ENCODE results near the gene TCERG1. TPM values are rescaled to one million over a fixed set of nuclear protein-coding genes. Genes with fewer than 3 reads are reported as not detected.

The TCERG1 gene
- total and polyA plus RNA-seq, 3 donors from 2014 or later: 43.0 to 134 (median 122) TPM

GRCh38 chr5:146401021-146401420 is 46.1 kb upstream of the TCERG1 start:
- no peaks in the 10 kb centered on the region for H3K9me3 ChIP-seq
- H3K4me3 ChIP-seq: no peak overlapping the region
- no peaks in the 10 kb centered on the region for H3K4me1 ChIP-seq
- WGBS, 2 donors: 60 to 78% methylated on average over 9 of the region's 9 CpGs
- H3K27me3 ChIP-seq: no peaks in the 10 kb centered on the region
- TF ChIP-seq, protein P1, sequence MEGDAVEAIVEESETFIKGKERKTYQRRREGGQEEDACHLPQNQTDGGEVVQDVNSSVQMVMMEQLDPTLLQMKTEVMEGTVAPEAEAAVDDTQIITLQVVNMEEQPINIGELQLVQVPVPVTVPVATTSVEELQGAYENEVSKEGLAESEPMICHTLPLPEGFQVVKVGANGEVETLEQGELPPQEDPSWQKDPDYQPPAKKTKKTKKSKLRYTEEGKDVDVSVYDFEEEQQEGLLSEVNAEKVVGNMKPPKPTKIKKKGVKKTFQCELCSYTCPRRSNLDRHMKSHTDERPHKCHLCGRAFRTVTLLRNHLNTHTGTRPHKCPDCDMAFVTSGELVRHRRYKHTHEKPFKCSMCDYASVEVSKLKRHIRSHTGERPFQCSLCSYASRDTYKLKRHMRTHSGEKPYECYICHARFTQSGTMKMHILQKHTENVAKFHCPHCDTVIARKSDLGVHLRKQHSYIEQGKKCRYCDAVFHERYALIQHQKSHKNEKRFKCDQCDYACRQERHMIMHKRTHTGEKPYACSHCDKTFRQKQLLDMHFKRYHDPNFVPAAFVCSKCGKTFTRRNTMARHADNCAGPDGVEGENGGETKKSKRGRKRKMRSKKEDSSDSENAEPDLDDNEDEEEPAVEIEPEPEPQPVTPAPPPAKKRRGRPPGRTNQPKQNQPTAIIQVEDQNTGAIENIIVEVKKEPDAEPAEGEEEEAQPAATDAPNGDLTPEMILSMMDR (IDR thresholded peaks at IDR 0.05): no peak
- no peak for TF ChIP-seq POLR2A (IDR thresholded peaks at IDR 0.05)
- H3K27ac ChIP-seq: no peak overlapping the region
- intact Hi-C loops (cut with DNase I; ENCODE audit: low total_unique reads): no loop called here
- no peak for DNase-seq
- no peaks in the 10 kb centered on the region for H3K36me3 ChIP-seq (ENCODE audit: low read depth, missing control alignments)

GRCh38 chr5:146402949-146403348 is 44.2 kb upstream of the TCERG1 start:
- DNase-seq: no peak
- H3K36me3 ChIP-seq (ENCODE audit: low read depth, missing control alignments): no peaks in the 10 kb centered on the region
- no peaks in the 10 kb centered on the region for H3K9me3 ChIP-seq
- 57 to 79% methylated on average over 4 of the region's 4 CpGs for WGBS, 2 donors
- no peaks in the 10 kb centered on the region for H3K27me3 ChIP-seq
- TF ChIP-seq, protein P1 (IDR thresholded peaks at IDR 0.05): no peak
- TF ChIP-seq POLR2A (IDR thresholded peaks at IDR 0.05): no peak
- H3K27ac ChIP-seq: no peak overlapping the region
- intact Hi-C loops (cut with DNase I; ENCODE audit: low total_unique reads): no loop called here
- no peaks in the 10 kb centered on the region for H3K4me1 ChIP-seq
- no peak overlapping the region for H3K4me3 ChIP-seq

DNA sequence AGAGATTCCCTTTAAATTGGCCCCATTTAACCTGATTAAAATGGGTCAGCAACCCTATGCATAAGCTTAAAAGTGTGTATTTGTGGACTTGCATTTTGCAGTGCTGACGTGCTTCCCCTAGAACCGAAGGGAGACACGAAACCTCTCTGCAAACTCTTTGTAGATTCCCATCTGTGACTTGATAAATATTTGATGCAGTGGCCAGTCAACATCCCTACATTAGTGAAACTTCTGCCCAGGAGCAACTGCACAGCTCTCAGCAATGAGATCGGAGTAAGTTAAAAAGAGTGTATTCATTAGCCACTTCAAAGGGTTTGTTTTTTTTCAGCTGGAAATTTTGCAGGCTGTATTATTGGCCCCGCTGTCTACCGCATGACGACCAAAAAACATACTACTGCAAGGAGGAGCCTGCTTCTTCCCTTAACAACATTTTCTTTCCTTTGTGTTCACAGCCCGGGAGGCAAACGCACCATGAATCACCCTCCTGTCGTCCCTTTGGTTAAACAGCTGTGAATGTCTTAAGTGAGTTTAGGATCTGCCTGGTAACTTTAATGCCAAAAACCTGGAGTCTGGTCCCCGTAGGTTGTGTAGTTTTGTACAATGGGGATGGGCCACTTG is 38.0 kb upstream of the TCERG1 start:
- Histone ChIP-seq H3K27me3 (no peaks in the 10 kb centered on the region), H3K4me1 (no peaks in the 10 kb centered on the region), H3K9me3 (no peaks in the 10 kb centered on the region), H3K4me3 (no peak overlapping the region), H3K36me3 (ENCODE audit: low read depth, missing control alignments) (no peaks in the 10 kb centered on the region), H3K27ac (no peak overlapping the region)
- intact Hi-C loops (cut with DNase I; ENCODE audit: low total_unique reads): no loop called here
- no peak for DNase-seq
- 44 to 46% methylated on average over 11 of the region's 11 CpGs for WGBS, 2 donors
- TF ChIP-seq POLR2A (IDR thresholded peaks at IDR 0.05): no peak
- TF ChIP-seq, protein P1 (IDR thresholded peaks at IDR 0.05): no peak

- H3K36me3 ChIP-seq (ENCODE audit: low read depth, missing control alignments): no peaks in the 10 kb centered on the region
- H3K27me3 ChIP-seq: no peaks in the 10 kb centered on the region
- intact Hi-C loops (cut with DNase I; ENCODE audit: low total_unique reads): no loop called here
- H3K4me1 ChIP-seq: no peaks in the 10 kb centered on the region
- no peaks in the 10 kb centered on the region for H3K9me3 ChIP-seq
- WGBS, 2 donors: 81 to 92% methylated on average over 2 of the region's 2 CpGs
- no peak overlapping the region for H3K4me3 ChIP-seq
- no peak for TF ChIP-seq POLR2A (IDR thresholded peaks at IDR 0.05)
- TF ChIP-seq, protein P1 (IDR thresholded peaks at IDR 0.05): no peak
- no peak for DNase-seq
- no peak overlapping the region for H3K27ac ChIP-seq
These were observed 36.9 kb upstream of the TCERG1 start for GRCh38 chr5:146410272-146410671.

- no peaks in the 10 kb centered on the region for H3K27me3 ChIP-seq
- intact Hi-C loops (cut with DNase I; ENCODE audit: low total_unique reads): loop anchor here (10.0 kb wide), 1 partner anchor 125 kb away; no protein-coding TSS in a partner anchor
- no peaks in the 10 kb centered on the region for H3K4me1 ChIP-seq
- H3K36me3 ChIP-seq (ENCODE audit: low read depth, missing control alignments): no peaks in the 10 kb centered on the region
- TF ChIP-seq POLR2A (IDR thresholded peaks at IDR 0.05): no peak
- TF ChIP-seq, protein P1 (IDR thresholded peaks at IDR 0.05): no peak
- no peak for DNase-seq
- H3K27ac ChIP-seq: no peak overlapping the region
- H3K9me3 ChIP-seq: no peaks in the 10 kb centered on the region
- H3K4me3 ChIP-seq: no peak overlapping the region
These were observed 27.4 kb upstream of the TCERG1 start for GRCh38 chr5:146419696-146420095.
